Epithelial cell of proximal tubule (primary cell): Measurements from ENCODE around the gene MAD1L1. TPM values are rescaled to one million over a fixed set of nuclear protein-coding genes. Genes with fewer than 3 reads are reported as not detected.

Experiments used
- DNase-seq: peaks from one replicate; pipeline ENCODE4 v3.0.0-alpha.2; 2011; ENCODE audit warnings: low read depth
- H3K4me3 ChIP-seq: 2 replicates; pipeline ENCODE4 v1.5.1; 2011; ENCODE audit warnings: low read depth, mild to moderate bottlenecking, low read length
- CTCF ChIP-seq: conservative IDR thresholded peaks from 2 replicates; pipeline ENCODE4 v1.5.1; 2012; ENCODE audit warnings: low read depth, mild to moderate bottlenecking, low read length
- total RNA-seq: library from RNA; depleted of rRNA; stranded (reverse); fragments of >200 nt; gene quantifications from 2 replicates; pipeline ENCODE4 v1.2.3, GENCODE V29; 2015

The MAD1L1 gene
- total RNA-seq, 1 donor from 2014 or later, result 83.4 TPM

- no peak for DNase-seq
- no peak overlapping the region for H3K4me3 ChIP-seq
- TF ChIP-seq CTCF, result no peak
Observed at GRCh38 chr7:2248984-2249694, 16.4 kb upstream of the MAD1L1 start.

GRCh38 chr7:2247141-2247995 lies 14.6 kb upstream of the MAD1L1 start:
- no peak for DNase-seq
- TF ChIP-seq CTCF, result peak; percentile 85
- no peak overlapping the region for H3K4me3 ChIP-seq

GRCh38 chr7:2245883-2246675 lies 13.3 kb upstream of the MAD1L1 start:
- H3K4me3 ChIP-seq, result no peak overlapping the region
- no peak for TF ChIP-seq CTCF
- DNase-seq, result no peak

GRCh38 chr7:2244404-2244995 lies 11.8 kb upstream of the MAD1L1 start:
- DNase-seq, result no peak
- no peak overlapping the region for H3K4me3 ChIP-seq
- TF ChIP-seq CTCF, result no peak

- no peak overlapping the region for H3K4me3 ChIP-seq
- TF ChIP-seq CTCF, result no peak
- DNase-seq, result no peak
Observed at GRCh38 chr7:2243458-2243857, 10.7 kb upstream of the MAD1L1 start.

GRCh38 chr7:2242541-2243429 lies 10.0 kb upstream of the MAD1L1 start:
- peak overlapping the region; percentile 79 for H3K4me3 ChIP-seq
- TF ChIP-seq CTCF, result no peak
- no peak for DNase-seq
